Measurements from ENCODE around the gene TRAPPC11.

The TRAPPC11 gene

GRCh38 chr4:183760326-183760725 is 101.2 kb downstream of the TRAPPC11 start:
- no peak for DNase-seq

Data from CD4-positive, alpha-beta T cell treated with Interleukin-15 for 1 hour (primary cell).